HG03039 (cell line): Measurements from ENCODE around the gene APCDD1L.

Experiments
- ATAC-seq: cut with Tn5 transposase; IDR thresholded peaks from one replicate; pipeline ENCODE4 v1.9.1; 2021; ENCODE audit warnings: mild to moderate bottlenecking, moderate library complexity; ENCODE audit not compliant: unreplicated experiment

APCDD1L gene

GRCh38 chr20:58492795-58493524 is 22.2 kb downstream of the APCDD1L start:
- ATAC-seq = no peak

- no peak for ATAC-seq
Measured at GRCh38 chr20:58492074-58492718, 23.0 kb downstream of the APCDD1L start.

GRCh38 chr20:58486207-58486606 is 29.0 kb downstream of the APCDD1L start:
- ATAC-seq = no peak

GRCh38 chr20:58485393-58485792 is 29.8 kb downstream of the APCDD1L start:
- ATAC-seq = no peak

- ATAC-seq = no peak
Measured at GRCh38 chr20:58483470-58483869, 31.7 kb downstream of the APCDD1L start.

GRCh38 chr20:58483051-58483450 is 32.1 kb downstream of the APCDD1L start:
- no peak for ATAC-seq

GRCh38 chr20:58482416-58482815 is 32.8 kb downstream of the APCDD1L start:
- ATAC-seq = no peak

- no peak for ATAC-seq
Measured at GRCh38 chr20:58481481-58482021, 33.6 kb downstream of the APCDD1L start.

GRCh38 chr20:58480551-58481336 is 34.5 kb downstream of the APCDD1L start:
- ATAC-seq = no peak

GRCh38 chr20:58479726-58480440 is 35.3 kb downstream of the APCDD1L start:
- no peak for ATAC-seq

- no peak for ATAC-seq
Measured at GRCh38 chr20:58478141-58478805, 36.9 kb downstream of the APCDD1L start.

GRCh38 chr20:58475466-58475865 is 39.7 kb downstream of the APCDD1L start:
- no peak for ATAC-seq

GRCh38 chr20:58473453-58474425 is 41.5 kb downstream of the APCDD1L start:
- no peak for ATAC-seq

- ATAC-seq = no peak
Measured at GRCh38 chr20:58472273-58473018, 42.8 kb downstream of the APCDD1L start.

GRCh38 chr20:58471193-58472164 is 43.7 kb downstream of the APCDD1L start:
- ATAC-seq = no peak

- ATAC-seq = no peak
Measured at GRCh38 chr20:58470336-58471192, 44.6 kb downstream of the APCDD1L start.
